Posterior cingulate gyrus (tissue), 11 donors: ENCODE data around the gene SLC27A2.

Source experiments
- DNase-seq, 10 donors: peaks; one replicate each; pipeline versions ENCODE4 v3.0.0 to v3.0.0-alpha.2; 2020 to 2021; ENCODE audit warnings: mixed read lengths in 3 of 10
- intact Hi-C: fragments of 100-400 bp; cut with DNase I; formaldehyde crosslinking; loops from one replicate; pipeline ENCODE4 v1.15.1; 2023

Gene SLC27A2

DNA sequence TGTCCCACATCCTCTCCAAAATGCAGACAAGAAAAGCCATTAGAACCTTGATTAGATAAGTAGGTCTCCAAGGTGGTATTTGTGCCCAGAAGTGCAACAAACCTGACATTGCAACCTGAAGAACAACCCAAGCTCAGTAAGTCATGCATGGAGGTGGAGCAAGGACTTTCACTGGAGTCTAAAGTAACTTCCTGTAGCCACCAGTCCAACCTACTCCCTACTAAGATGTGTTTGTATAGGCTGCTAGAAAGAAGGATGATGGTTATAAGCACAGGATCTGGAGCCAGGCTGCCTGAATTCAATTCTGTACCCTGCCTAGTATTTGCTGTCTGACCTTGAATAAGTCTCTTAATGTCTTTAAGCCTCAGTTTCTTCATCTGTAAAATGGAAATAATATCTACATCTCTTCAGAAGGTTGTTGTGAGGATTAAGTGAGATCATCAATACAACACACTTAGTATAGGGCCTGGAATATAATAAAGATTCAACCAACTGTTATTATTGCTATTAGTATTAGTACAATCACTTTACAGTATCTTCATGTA is 51.3 kb downstream of the SLC27A2 start:
- intact Hi-C loops: no loop called here

DNA sequence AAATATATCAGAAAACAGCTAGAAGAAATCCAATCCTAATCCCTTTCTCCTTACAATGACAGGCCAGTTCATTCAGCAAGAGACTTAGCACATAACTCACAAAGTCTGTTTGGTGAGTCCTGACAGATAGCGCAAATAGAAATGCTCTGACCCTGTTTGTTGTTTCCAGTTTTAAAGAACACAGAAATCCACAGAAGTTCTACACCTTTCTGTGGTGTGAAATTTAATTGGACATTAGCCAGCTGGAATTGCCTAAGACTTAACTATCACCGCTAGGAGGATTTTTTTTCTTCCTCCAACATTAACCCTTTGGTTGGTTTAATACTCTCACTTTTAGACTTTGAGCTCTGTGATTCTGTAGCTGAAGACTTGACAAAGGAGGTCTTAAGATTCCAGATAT is 52.8 kb downstream of the SLC27A2 start:
- intact Hi-C loops: no loop called here

More for the DNA sequence above, 51.3 kb downstream of the SLC27A2 start:
- no peak for DNase-seq

DNA sequence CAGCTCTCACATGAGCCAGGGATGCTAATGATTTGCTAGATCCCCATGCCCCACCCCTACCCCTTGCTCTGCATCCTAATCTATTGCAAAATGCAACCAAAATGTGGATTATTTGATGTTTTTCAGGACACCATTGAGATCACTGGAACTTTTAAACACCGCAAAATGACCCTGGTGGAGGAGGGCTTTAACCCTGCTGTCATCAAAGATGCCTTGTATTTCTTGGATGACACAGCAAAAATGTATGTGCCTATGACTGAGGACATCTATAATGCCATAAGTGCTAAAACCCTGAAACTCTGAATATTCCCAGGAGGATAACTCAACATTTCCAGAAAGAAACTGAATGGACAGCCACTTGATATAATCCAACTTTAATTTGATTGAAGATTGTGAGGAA is 53.8 kb downstream of the SLC27A2 start:
- intact Hi-C loops: no loop called here

More for the DNA sequence above, 52.8 kb downstream of the SLC27A2 start:
- DNase-seq: no peak

DNA sequence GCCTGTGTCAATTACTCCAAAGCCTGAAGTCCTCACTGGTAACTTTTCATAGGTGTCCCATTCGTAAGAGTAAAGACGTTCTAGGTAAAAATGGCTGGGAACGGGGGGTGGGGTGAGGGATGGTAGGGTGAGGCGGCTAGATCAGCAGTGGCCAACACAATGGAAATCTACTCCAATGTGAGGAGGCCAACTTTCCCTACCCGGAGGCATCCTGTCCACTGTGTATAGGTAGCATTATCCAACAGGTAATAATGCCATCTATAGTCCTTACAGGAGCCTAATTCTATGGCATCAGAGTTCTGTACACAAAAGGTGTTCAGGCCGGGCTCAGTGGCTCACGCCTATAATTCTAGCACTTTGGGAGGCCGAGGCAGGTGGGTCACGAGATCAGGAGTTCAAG is 54.4 kb downstream of the SLC27A2 start:
- no peak for DNase-seq
- intact Hi-C loops: no loop called here

More for the DNA sequence above, 53.8 kb downstream of the SLC27A2 start:
- no peak for DNase-seq

DNA sequence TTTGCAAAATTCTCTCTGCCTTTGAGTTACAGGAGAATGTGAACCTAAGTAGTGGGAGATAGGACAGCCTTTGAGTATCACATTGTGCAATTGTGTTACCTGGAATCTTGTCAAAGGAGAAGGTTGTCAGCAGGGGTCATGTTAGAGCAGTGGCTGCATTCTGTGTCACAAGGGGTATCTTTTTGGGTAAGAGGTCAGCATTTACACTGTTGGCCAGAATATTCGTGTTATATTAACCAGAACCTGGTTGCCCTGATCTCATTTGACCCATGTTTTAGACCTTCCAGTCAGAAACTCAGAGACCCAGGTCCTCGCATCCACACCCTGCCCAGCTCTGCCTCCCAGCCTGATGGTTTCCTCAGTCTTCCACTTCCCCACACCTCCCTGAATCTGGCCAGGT is 56.3 kb downstream of the SLC27A2 start:
- DNase-seq: no peak
- intact Hi-C loops: no loop called here

DNA sequence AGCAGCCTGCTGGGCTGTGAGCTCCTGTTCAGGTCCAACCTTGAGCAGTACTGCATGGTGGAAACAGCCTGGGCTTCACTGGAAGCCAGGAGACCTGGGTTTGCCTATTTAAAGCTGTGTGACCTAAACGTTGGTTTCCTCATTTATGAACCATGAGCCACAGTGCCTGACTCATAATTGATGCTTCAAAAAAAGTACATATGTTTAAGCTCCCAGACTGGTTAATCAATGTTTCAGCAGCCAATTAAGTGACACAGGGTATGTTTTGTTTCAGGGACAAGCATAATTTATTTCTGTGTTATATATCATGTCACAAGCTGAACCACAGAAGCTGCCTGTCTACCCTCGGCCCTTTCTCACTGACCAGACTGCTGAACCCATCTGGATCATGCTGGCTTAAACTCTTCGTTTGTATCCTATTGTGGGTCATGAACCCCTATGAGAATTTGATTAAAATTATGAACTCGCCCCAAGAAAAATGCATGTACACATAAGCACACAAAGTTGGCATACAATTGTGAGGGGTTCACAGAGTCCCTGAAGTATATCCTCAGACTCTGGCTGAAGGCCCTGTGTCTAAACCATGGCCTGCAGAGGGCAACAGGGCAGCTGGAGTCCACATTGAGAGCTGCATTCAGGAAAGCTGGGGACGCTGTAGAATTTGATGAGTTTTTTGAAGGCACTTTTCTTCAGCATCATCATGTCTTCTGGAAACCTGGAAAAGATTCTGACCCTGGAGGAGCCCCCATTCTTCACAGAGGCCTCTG is 59.9 kb downstream of the SLC27A2 start:
- intact Hi-C loops: no loop called here
- no peak for DNase-seq

DNA sequence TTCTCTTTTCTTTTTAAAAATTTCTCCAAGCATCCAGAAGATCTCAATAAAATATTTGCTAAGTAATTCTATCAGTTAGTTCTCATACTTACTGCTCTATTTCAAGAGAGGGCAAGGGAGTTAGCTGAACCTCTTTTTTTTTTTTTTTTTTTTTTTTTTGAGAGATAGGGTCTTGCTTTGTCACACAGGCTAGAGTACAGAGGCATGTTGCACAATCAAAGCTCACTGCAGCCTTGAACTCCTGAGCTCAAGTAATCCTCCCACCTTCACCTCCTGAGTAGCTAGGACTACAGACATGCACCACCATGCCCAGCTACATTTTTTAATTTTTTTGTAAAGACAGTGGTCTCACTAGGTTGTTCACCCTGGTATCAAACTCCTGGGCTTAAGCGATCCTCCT is 62.2 kb downstream of the SLC27A2 start:
- intact Hi-C loops: no loop called here

DNA sequence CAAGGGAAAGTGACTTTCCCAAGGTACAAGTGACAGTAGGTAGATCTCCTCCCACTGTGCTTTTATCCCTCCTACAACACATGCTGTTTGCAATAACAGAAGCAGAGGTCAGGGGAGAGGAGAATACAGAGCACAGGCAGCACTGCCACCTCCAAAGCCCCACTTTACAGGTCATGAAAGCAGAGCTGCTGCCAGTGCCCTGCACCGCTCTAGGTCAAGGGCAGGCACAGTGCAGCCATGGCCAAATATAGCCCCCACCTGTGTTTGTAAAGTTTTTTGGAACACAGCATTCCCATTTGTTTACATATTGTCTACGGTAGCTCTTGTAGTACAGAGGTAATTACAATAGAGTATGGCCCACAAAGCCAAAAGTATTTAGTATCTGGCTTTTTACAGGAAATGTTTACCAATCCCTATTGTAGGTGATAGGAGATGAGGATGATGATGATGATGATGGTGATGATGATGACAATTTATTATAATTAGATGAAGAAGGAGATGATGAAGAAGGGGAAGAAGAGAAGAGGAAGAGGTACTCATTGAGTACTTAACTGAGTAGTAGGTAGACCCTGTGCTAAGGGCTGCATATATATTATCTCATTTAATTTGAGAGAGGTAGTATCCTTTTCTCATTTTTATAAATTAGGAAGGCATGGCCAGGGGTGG is 63.1 kb downstream of the SLC27A2 start:
- intact Hi-C loops: no loop called here
- no peak for DNase-seq

More for the DNA sequence above, 62.2 kb downstream of the SLC27A2 start:
- no peak for DNase-seq

DNA sequence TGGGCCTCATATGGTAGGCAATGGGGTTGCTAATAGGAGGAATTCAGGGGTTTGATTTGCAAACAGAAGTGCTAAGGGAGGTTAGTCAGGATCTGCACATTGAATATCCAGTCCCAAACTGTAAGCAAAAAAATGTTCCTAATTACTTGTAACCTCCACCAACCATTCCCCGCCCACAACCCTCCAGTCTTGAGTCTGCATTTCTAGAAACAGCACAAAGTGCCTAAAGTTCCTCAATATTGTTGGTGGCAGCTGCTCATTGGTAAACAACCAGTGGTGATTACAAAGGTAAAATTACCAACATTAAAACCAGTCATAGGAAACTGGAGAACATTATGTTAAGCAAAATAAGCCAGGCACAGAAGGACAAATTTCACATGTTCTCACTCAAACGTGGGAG is 64.6 kb downstream of the SLC27A2 start:
- intact Hi-C loops: no loop called here
- no peak for DNase-seq

DNA sequence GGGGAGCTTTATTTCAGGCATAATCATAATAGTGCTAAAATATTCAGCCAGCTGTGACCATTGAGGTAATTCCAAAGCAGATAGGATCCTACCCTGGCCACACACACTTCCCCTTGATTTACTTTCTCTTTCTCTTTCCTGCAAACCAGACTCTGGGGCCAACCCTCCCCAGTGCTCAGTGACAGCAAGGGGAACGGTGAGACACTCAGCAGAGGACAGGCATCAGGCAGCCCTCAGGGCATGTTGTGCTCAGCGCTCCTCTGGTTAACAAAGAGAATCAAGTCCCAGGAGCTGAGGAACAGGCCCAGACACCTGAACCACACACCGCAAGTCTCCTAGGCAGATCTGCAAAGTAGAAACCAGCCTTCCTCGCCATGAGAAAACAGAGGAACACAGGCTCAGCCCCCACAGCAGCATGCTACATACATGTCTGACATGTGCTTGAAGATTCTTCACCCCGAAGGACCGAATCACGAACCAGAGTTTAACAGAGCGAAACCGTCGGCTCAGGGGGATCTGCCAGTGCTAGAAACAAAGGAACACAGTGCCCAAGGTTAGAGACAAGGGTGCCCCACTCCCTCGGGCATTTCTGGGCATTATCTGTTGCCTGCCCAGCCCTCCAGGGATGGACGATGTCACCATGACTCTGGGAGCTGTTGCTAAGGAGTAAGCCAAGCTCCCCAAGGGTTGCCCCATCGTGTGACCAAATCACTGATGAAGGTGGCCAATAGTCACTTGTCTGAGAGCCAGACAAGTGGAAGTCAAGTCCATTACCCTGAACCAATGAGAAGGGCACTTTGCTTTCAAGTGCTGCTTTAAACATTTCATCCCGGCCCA is 66.0 kb downstream of the SLC27A2 start:
- DNase-seq: no peak
- intact Hi-C loops: no loop called here

DNA sequence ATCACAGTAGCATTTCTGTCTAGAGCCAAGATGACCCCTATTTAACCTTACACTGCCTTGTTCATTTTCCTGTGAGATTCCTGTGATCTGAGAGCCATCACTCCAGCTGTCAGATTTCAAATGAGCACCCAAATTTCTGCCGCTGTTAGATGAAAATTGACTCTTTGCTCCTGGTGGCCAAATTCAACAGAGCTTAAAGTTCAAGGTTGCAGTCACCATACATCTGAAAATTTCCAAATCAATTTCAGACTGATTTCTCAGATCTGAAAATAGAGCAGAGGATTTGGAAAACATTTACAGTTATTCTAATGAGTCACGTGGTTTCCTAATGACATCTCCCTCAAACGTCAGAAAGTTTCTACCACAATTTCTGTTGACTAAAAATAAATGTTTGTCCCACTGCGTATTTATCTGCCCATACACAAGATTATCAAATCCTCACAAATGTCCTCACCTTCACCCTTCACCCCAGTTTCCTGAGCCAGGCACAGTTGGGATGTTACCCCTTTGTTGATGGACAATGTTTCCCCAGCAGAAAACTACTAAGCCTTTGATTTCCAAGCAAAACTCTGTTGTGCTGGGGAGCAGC is 67.1 kb downstream of the SLC27A2 start:
- intact Hi-C loops: no loop called here
- no peak for DNase-seq

DNA sequence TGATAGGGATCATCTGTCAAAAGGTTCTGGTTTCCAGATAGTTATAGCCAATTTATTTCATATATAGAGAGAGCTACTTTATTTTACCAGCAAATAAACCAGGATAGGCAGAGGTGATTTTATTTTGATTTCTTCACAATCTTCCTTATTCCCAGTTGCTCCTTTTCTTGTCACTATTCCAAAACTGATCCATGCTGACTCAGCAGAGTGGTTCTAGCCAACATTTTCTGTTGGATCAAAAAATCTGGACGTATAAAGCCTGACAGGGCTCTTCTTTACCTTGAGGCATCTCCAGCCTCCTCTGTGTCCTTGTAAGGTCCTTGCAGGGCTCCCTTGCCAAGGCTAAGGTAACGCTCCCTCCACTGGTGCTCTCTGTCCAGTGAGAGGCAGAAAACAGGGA is 67.7 kb downstream of the SLC27A2 start:
- intact Hi-C loops: no loop called here
- no peak for DNase-seq

DNA sequence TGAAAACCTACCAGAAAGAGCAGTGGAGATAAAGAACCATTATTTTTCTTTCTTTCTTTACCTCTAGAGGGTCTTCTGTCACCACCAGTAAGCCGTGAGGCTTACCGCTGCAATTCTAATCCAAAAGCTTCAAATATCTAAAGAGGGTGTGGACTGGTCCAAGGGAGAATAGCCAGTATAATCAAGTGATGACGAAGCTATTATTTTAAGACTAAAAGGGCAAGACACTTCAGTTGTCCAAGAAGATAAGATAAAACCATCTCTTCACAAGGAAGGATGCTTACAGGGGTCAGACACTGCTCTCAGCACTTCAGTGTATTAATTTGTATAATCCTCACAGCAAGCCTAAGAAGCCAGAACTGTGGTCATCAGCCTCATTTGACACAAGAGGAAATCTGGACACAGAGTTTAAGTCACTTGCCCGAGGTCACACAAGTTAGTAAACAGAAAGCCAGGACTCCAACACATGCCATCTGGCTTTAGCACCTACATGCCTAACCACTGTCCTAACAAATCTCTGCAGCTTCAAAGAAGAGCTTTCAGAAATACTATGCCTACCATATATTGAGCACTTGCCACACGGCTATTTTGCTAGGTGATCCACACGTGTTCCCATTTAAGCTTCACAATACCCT is 68.9 kb downstream of the SLC27A2 start:
- no peak for DNase-seq
- intact Hi-C loops: no loop called here

DNA sequence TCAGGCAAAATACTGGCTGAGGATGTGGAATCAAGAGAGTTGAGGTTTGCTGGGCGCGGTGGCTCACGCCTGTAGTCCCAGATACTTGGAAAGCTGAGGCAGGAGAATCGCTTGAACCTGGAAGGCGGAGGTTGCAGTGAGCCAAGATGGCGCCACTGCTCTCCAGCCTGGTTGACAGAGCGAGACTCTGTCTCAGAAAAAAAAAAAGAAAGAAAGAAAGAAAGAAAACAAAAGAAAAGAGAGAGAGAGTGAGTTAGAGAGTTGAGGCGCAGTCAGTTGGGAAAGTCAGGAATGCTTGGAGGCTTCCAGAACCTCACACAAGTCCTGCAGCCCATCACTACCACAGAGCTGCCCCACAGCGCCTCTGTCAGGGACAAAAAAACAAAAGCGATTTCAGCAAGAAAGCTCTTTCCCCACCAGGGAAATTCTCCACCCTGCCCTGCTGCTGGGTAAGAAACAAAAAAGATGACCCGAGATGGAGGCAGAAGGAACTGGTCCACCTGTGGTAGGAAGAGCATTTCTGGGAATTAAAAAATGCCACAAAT is 69.7 kb downstream of the SLC27A2 start:
- intact Hi-C loops: no loop called here
- DNase-seq: no peak

DNA sequence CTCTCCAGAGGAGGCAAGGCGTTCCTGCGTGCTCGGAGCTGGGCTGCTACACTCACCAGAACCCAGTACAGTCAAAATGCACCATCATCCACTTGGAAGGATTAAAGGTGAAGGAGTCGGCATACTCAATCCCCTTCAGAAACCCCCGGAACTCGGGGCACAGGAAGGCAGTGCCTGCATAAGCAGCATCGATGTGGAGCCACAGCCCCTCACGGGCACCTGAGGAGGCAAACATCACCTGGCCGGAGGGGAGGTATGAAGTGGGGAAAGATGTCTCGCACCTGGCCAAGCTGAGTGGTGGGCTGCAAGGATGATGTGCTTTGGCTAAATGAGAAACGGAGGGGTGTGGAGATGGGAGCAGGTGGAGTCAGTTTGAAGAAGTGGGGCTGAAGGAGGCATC is 70.6 kb downstream of the SLC27A2 start:
- no peak for DNase-seq
- intact Hi-C loops: no loop called here

DNA sequence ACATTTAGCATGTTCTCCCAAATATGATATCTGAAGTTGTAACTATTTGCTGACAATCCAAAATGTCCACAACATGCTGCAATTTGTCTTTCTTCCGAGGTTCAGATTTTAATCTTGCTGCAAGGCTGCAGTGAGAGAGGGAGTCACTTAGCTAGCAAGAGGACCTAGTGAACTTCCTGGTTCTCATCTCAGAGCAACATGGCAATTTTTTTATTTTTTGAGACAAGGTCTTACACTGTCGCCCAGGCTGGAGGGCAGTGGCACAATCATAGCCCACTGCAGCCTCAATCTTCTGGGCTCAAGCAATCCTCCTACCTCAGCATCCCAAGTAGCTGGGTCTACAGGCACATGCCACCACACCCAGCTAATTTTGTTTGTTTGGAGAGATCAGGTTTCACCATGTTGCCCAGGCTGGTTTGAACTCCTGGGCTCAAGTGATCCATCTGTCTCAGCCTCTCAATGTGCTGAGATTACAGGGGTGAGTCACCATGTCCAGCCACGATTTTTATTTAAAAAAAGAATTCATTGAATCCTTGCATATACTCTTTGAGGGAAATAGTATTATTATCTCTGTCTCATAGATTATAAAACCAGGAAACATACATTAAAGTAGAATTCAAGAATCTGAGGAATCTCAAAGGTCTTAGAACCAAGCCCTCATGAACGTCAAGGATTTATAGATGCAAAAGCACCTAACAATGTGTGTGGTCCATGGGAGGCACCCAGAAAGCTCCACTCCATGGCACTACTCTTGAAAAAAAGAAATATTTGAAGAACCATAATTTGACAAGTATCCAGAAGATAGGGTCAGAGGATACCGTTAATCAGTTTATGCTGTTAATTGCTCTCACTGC is 74.4 kb downstream of the SLC27A2 start:
- no peak for DNase-seq
- intact Hi-C loops: no loop called here

DNA sequence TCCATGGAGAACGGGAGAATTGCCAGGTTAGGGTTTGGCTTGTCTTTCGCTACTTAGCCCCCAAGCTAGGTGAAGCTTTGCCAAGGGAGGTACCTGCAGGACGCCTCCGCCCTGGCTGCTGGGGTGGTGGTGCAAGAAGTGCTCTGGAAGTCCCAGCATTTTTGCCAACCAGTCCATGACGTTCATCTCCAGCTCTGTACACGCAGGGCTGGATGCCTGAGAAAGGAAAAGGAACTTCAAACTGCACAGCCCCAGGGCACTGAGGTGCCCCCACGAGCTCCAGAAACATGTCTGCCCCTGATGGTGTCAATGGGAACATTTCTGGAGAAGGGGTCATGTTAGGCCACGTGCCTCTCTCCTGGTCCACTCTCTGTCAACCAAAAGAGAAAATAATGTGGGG is 75.3 kb downstream of the SLC27A2 start:
- intact Hi-C loops: no loop called here
- DNase-seq: peak in 1 of 10 donors; percentile 12

DNA sequence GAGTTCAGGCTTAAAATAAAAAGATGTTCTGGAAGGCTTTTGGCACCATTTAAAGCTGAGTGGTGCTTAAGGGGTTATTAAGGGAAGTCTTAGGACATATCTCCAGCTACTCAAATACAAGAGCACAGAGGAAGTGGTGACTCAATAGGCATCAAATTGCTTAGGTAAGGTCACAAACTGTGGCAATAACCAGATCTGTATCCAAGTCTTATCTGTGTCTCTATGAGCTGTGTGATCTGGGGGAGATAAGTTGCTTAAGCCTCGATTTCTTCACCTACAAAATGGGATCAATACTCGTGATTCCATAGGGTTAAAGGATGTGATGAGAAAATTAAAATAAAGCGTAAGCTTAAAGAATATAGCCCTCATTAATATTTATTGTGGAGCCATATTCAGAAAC is 75.9 kb downstream of the SLC27A2 start:
- DNase-seq: no peak
- intact Hi-C loops: no loop called here

DNA sequence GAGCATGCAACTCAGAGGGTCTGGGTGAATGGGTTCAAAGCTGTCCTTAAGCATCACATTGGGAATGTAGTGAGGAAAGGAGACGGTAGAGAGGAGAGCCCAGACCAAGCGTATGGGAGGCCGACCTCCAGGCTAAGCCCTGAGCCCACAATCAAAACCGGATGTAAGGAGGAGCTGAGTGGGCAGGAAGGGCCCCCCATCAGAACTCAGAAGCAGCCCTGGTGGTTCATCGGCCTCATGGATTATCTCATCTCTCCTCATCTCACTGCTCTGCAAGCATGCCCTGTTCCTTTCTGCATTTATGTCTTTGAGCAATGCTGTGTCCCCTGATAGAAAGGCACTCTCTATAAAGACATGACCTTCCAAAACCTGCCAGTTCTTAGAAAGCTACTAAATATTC is 77.3 kb downstream of the SLC27A2 start:
- DNase-seq: no peak
- intact Hi-C loops: no loop called here
